Coronary artery (tissue), 2 donors: ENCODE data around the gene XCR1.
A peak's percentile ranks its signal among the peaks of the same experiment; 100 is the strongest.

ENCODE experiments used
- DNase-seq: peaks from one replicate; pipeline ENCODE4 v3.0.0-alpha.2; 2017; ENCODE audit warnings: low spot score
- H3K27ac ChIP-seq, 2 donors: fragments of 200-600 bp; sonication (generic); one replicate each; pipeline ENCODE4 v1.5.1; 2016 to 2019
- H3K4me3 ChIP-seq: fragments of 200-600 bp; sonication (generic); 2 replicates; pipeline ENCODE4 v1.5.1; 2016; ENCODE audit warnings: mild to moderate bottlenecking, moderate library complexity
- TF ChIP-seq, protein P1 (sequence below): fragments of 200-600 bp; sonication (generic); IDR thresholded peaks from one replicate; pipeline ENCODE4 v1.5.1; 2019; ENCODE audit warnings: antibody characterized with exemption

The XCR1 gene

GRCh38 chr3:45975686-45976085 lies 51.6 kb downstream of the XCR1 start:
- no peak for DNase-seq
- TF ChIP-seq, protein P1, sequence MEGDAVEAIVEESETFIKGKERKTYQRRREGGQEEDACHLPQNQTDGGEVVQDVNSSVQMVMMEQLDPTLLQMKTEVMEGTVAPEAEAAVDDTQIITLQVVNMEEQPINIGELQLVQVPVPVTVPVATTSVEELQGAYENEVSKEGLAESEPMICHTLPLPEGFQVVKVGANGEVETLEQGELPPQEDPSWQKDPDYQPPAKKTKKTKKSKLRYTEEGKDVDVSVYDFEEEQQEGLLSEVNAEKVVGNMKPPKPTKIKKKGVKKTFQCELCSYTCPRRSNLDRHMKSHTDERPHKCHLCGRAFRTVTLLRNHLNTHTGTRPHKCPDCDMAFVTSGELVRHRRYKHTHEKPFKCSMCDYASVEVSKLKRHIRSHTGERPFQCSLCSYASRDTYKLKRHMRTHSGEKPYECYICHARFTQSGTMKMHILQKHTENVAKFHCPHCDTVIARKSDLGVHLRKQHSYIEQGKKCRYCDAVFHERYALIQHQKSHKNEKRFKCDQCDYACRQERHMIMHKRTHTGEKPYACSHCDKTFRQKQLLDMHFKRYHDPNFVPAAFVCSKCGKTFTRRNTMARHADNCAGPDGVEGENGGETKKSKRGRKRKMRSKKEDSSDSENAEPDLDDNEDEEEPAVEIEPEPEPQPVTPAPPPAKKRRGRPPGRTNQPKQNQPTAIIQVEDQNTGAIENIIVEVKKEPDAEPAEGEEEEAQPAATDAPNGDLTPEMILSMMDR: no peak
- Histone ChIP-seq H3K4me3 (no peak overlapping the region), H3K27ac (peak overlapping the region in 1 of 2 donors; percentile 5)

- TF ChIP-seq, protein P1: no peak
- Histone ChIP-seq H3K4me3 (no peak overlapping the region), H3K27ac (peak overlapping the region; percentile 3 to 5)
- DNase-seq: no peak
These were observed 52.6 kb downstream of the XCR1 start for GRCh38 chr3:45974686-45975085.

DNA sequence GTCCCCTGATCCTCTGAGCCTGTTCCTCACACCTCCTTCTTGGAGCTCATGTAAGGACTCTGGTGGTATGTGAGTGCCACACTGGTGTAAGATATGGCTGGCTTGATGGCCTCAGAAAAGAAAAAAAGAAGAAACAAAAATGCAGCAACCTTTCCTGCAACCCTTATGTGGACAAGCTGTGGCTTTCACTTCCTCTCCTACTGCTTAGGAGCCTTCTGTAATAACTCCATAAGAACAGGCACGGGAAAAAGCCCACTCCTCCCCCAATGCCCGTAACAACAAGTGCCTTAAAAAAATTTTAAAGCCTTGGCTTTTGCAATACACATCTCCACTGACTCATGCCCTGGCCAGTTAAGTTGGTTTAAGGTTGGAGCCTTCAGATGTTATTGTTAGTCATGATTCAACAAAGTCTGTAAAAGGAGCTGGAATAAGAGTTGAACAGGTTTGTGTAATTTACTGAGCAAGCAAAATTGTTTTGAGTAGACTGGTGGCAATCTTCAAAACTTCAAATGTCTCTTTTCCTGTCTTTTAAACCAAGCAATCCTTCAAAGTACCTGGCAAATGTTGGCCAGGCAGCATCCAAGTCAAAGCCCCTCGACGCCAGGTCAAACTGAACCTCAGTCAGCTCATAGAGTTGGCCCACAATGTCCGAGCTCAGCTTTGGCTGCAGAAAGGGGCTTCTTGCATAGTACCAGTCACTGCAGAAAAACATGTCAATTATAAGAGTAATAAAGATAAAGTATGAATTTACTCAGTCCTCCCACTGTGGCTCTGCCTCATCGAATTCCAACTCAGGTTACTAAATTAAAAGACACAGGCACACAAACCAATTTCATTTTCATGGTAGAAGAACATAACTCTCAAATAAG lies 54.5 kb downstream of the XCR1 start:
- no peak for DNase-seq

GRCh38 chr3:45969953-45970352 lies 57.3 kb downstream of the XCR1 start:
- Histone ChIP-seq H3K27ac (no peak overlapping the region), H3K4me3 (no peak overlapping the region)
- TF ChIP-seq, protein P1: no peak
- no peak for DNase-seq

More for the DNA sequence above, 54.5 kb downstream of the XCR1 start:
- Histone ChIP-seq H3K27ac (peak overlapping the region; percentile 75 to 76), H3K4me3 (peak overlapping the region; percentile 7)
- TF ChIP-seq, protein P1: no peak

- Histone ChIP-seq H3K4me3 (no peak overlapping the region), H3K27ac (no peak overlapping the region)
- TF ChIP-seq, protein P1: no peak
- no peak for DNase-seq
These were observed 58.2 kb downstream of the XCR1 start for GRCh38 chr3:45969116-45969515.

GRCh38 chr3:45968706-45969105 lies 58.6 kb downstream of the XCR1 start:
- DNase-seq: no peak
- no peak overlapping the region for H3K27ac ChIP-seq
- TF ChIP-seq, protein P1: no peak
- H3K4me3 ChIP-seq: no peak overlapping the region

GRCh38 chr3:45968149-45968548 lies 59.1 kb downstream of the XCR1 start:
- no peak overlapping the region for H3K4me3 ChIP-seq
- no peak for DNase-seq
- H3K27ac ChIP-seq: no peak overlapping the region
- TF ChIP-seq, protein P1: no peak
